ENCODE measurements around the gene AACS.
"Not testable (repeated sequence)": the region's sequence is repeated elsewhere in the genome, so short reads cannot be mapped to it uniquely, and the experiment has no call there.

Gene AACS

GRCh38 chr12:125065021-125065918 is at the start of gene AACS:
Gene AACS (plus strand): TSS chr12:125065435. CDS start chr12:125065585, 150 bp downstream.
- DNase-seq, result peak; percentile 62

GRCh38 chr12:125015680-125016310 is 49.4 kb upstream of the AACS start:
- no peak for DNase-seq

GRCh38 chr12:125017801-125018200 is 47.4 kb upstream of the AACS start:
- DNase-seq, result no peak

GRCh38 chr12:125018356-125018755 is 46.9 kb upstream of the AACS start:
- no peak for DNase-seq

GRCh38 chr12:125021096-125021495 is 44.1 kb upstream of the AACS start:
- no peak for DNase-seq

- DNase-seq, result no peak
Observed at GRCh38 chr12:125021771-125022170, 43.5 kb upstream of the AACS start.

GRCh38 chr12:125023065-125023464 is 42.2 kb upstream of the AACS start:
- DNase-seq, result no peak

- DNase-seq, result no peak
Observed at GRCh38 chr12:125024949-125025563, 40.2 kb upstream of the AACS start.

- no peak for DNase-seq
Observed at GRCh38 chr12:125025606-125026235, 39.5 kb upstream of the AACS start.

- no peak for DNase-seq
Observed at GRCh38 chr12:125028106-125028505, 37.1 kb upstream of the AACS start.

GRCh38 chr12:125029761-125030358 is 35.4 kb upstream of the AACS start:
- DNase-seq, result no peak

GRCh38 chr12:125031471-125031870 is 33.8 kb upstream of the AACS start:
- not testable (repeated sequence) for DNase-seq

GRCh38 chr12:125032466-125033152 is 32.6 kb upstream of the AACS start:
- DNase-seq, result no peak

GRCh38 chr12:125033288-125033687 is 31.9 kb upstream of the AACS start:
- DNase-seq, result no peak

GRCh38 chr12:125038976-125039625 is 26.1 kb upstream of the AACS start:
- DNase-seq, result no peak

- DNase-seq, result no peak
Observed at GRCh38 chr12:125049093-125049458, 16.2 kb upstream of the AACS start.

GRCh38 chr12:125050446-125050845 is 14.8 kb upstream of the AACS start:
- no peak for DNase-seq

- no peak for DNase-seq
Observed at GRCh38 chr12:125050868-125051267, 14.4 kb upstream of the AACS start.

GRCh38 chr12:125053821-125054220 is 11.4 kb upstream of the AACS start:
- DNase-seq, result no peak

- no peak for DNase-seq
Observed at GRCh38 chr12:125055591-125055990, 9.6 kb upstream of the AACS start.

- DNase-seq, result no peak
Observed at GRCh38 chr12:125056306-125056705, 8.9 kb upstream of the AACS start.

GRCh38 chr12:125057708-125058107 is 7.5 kb upstream of the AACS start:
- no peak for DNase-seq

Measured in NK-92 treated with Interleukin-12 subunit alpha and Interleukin-12 subunit beta, amount 100 ng/mL, for 24 hours (cell line).